ENCODE data around the gene CARM1.
"Not testable (repeated sequence)": the region's sequence is repeated elsewhere in the genome, so short reads cannot be mapped to it uniquely, and the experiment has no call there.

The CARM1 gene

DNA sequence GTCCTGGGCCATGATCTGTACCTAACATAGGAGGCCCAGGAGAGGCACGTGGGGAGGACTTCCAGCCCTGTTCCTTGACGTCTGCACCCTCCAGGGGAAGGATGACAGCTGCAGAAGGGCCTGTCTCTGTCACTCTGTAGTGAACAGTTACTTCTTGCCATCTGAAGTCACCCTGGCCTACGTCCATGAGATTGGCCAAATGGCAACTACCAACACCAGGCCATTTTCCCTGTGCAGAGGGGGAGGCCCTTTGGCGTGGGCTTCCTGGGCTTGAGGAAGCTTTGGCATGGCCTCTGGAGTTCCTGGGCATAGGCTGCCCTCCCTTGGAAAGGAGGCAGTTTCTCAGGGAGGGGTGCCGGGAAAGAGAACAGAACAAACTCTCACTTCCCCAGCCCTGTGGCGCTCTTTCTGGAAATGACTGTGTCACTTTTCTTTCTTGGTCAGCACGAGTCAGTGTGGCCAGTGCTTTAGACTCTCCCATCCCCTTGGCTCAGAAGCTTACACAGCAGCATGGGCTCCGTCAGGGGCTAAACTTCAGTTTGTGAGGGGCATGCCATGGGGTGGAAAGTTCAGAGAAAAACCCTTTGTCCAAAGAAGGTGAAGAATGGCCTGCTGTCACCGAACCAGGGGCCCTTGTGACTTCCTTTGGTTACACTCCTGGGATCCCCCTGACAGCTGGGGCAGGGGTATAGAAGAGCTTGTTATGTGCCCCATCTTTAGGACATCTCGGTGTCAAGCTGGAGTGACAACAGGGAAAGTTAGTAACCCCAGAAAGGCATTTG lies 5.3 kb downstream of the CARM1 start:
- DNase-seq, result no peak

DNA sequence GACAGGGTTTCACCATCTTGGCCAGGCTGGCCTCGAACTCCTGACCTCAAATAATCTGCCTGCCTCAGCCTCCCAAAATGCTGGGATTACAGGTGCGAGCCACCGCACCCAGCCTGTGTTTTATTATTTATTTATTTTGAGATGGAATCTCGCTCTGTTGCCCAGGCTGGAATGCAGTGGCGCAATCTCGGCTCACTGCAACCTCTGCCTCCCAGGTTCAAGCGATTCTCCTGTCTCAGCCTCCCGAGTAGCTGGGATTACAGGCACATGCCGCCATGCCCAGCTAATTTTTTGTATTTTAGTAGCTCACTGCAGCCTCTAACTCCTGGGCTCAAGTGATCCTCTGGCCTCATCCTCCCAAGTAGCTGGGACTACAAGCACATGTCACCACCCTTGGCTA lies 6.3 kb downstream of the CARM1 start:
- not testable (repeated sequence) for DNase-seq

- no peak for DNase-seq
Observed at GRCh38 chr19:10878253-10878652, 6.9 kb downstream of the CARM1 start.

- DNase-seq, result no peak
Observed at GRCh38 chr19:10881403-10882107, 10.2 kb downstream of the CARM1 start.

DNA sequence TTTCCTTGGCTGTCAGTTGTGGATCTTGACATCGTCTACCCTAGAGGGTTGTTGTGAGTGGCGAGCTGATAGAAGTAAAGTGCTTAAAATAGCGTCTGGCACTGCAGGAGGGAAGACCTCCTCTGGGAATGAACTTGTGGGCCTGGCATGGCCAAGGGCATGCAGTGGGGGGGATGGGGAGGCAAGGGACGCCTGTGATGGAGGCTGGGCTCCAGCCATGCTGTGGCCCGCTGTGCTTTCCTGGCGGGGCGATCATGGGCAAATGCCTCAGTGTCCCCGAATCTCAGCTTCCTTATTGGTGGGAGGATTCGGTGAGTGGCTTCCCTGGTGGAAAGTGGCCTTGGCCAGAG lies 10.7 kb downstream of the CARM1 start:
- no peak for DNase-seq

DNA sequence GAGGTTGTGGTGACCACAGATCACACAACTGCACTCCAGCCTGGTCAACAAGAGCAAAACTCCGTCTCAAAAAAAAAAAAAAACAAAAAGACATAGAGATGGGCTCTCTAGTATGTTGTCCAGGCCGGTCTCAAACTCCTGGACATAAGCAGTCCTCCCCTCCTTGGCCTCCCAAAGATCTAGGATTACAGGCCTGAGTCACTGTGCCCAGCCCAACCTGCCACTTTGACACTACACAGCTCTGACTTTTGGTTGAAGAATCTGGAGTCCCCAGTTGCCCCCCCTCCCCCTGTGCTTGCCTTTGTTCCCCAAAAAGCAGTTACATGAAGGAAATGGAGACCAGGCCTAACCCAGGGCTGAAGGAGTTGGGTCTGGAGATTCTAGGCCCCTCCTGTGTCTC lies 12.9 kb downstream of the CARM1 start:
- no peak for DNase-seq

GRCh38 chr19:10885201-10886169 lies 14.1 kb downstream of the CARM1 start:
- DNase-seq, result no peak

DNA sequence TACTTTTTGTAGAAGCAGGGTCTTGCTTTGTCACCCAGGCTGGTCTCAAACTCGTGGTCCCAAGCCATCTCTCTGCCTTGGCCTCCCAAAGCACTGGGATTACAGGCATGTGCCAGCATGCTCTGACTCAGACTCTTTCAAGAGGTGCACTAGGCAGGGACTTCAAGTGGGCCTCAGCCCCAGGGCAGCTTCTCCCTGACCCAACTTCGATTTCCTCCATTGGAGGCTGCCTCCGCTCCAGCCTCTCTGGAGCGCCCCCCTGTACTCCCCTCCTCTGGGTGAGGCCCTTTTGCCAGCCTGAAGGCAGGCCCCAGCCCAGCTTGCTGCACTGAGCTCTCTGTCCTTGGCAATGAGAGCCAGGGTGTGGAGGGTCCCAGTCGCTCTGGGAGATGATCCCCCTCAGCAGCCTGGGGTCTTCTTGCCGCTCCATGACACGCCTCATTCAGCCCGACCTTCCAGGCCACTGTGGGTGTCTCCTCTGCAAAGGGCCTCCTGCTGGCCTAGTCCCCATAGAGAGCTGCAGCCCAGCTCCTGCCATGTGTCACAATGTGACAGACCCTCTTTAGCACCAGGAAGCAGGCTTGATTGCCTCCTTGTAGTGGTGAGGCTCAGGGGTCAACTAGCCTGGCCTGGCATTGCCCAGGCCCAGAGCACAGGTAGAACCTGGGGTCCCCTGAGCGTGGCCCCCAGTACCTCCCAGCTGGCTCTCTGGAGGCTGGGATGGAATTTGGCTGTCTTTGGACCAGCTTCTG lies 16.4 kb downstream of the CARM1 start:
- no peak for DNase-seq

DNA sequence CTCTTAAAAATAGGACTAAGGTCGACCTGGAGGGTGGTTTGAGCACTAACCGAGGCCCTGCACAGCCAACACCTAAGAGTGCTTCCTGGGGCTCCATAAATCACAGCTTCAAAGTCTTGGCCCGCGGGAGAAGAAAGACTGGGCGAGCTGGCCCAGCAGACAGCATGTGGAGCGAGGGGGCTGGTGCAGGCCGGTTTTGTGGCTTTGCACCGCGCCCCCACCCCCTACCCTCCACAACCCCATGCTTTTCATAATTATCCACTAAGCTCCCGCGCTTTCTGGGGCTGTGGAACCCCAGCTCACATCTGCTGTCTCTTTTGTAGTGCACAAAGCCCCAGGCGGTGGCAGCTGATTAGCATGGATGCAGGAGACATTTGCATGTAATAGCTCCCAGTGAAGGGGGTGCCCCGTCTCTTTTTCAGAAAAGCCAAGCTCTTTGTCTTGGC lies 17.1 kb downstream of the CARM1 start:
- no peak for DNase-seq

DNA sequence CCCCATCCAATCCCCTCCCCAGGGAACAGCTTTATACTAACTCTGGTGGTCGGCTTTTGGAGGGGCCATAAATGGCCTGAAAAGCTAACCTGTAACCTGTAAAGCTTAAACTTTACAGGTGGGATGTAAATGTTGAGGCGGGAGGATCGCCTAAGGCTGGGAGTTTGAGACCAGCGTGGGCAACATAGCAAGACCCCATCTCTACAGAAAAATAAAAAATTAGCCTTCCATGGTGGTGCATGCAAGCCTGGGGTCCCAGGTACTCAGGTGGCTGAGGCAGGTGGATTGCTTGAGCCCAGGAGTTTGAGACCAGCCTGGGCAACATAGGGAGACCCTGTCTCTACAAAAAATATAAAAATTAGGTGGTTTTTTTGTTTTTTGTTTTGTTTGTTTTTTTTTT lies 18.5 kb downstream of the CARM1 start:
- no peak for DNase-seq

- DNase-seq, result no peak
Observed at GRCh38 chr19:10891405-10892086, 20.2 kb downstream of the CARM1 start.

GRCh38 chr19:10892256-10892655 lies 20.9 kb downstream of the CARM1 start:
- no peak for DNase-seq

GRCh38 chr19:10894911-10895213 lies 23.5 kb downstream of the CARM1 start:
- no peak for DNase-seq

GRCh38 chr19:10895363-10895762 lies 24.0 kb downstream of the CARM1 start:
- no peak for DNase-seq

DNA sequence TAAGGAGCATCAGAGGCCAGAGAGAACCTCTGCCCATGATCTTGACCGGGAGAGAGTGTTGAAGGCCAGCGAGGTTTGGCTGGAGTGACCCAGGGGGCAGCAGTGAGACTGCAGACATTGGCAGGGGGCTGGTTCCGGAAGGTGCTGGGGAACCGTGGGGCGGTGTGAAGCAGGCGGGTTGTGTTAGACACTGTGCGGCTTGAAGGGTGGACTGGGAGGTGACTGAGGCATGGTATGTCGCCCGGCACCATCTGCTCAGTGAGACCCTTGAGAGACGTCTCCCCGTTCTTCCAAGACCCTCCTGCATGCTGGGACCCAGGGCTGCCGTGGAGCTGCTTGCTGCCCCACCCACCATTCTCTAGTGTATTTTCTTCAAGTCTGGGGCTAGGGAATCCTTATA lies 24.6 kb downstream of the CARM1 start:
- DNase-seq, result no peak

DNA sequence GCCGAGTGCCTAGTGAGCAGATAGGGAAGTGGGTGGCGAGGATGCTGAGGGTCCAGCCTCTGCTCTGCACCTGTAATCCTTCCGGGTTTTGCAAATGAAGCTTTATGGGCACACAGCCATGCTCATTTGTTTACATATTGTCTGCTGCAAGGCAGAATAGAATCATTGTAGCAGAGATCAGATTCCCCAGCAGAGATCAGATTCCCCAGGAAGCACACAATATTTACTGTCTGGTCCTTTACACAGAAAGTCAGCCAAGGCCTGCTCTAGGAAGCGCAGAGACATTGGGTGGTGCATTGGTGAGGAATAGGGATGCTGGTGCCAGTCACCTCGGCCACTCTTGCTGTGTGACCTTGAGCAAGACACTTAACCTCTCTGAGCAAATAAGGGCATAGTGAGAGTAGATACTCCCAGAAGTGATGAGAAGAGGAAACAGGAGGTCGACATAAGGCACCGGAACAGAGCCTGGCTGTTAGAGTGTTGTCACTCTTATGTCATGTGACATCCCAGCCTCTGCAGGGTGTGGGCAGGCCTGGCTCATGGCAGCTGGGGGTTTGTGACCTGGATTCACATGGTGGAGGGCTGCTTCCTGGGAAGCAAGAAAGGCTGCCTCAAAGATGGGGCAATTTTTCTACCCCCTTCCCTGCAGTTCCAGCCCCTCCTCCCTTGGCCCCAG lies 25.6 kb downstream of the CARM1 start:
- no peak for DNase-seq

GRCh38 chr19:10898633-10899032 lies 27.3 kb downstream of the CARM1 start:
- no peak for DNase-seq

DNA sequence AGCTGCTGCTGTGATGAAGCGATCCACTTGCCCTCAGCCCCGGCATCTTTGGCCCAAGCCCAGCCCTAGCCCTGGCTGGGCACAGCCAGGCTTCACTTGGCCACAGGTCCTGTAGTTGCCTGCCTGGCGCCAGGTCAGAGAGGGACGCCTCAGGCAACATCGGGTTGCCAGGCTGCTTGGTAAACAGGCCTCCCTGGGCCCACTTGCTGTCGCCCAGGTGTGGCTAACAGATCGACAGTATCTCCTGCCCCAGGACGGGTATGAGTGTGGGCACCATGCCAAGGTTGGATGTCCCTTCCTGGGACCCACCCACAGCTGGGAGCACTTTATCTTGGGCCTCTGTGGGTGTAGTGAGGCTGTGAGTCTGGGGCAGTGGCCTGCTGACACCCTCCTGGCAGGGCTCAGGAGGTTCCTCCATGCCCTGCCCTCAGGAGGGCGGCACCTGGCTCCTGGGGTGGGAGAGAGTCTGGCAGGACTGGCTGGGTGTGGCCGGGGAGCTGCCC lies 27.8 kb downstream of the CARM1 start:
- DNase-seq, result no peak

GRCh38 chr19:10907925-10908324 lies 36.6 kb downstream of the CARM1 start:
- DNase-seq, result no peak

DNA sequence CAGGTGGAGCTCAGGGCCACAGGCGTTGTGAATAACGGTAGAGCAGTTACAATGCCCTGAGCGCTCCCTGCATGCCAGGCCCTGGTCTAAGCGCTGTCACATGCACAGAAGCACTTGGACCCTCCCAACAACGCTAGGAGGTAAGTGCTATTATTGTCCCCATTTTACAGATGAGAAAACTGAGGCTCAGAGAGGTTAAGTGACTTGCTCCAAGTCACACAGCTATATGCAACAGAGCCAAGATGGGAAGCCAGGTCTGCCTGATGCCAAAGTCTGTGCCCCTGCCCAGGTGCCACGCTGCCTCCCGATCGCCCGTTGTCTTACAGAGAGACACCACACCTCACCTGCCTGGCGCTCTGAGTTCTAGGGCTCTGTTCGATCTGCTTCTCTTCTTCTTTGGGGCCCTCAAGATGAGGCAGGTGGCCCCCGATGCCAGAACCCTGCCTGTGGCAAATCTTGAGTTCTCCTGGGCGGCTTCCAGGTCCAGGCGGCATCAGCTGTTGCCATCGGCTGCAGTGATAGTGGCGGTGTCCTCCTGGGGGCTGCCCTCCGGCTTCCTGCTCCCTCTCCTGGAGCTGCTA lies 37.1 kb downstream of the CARM1 start:
- no peak for DNase-seq

Measured in stimulated activated naive CD4-positive, alpha-beta T cell (primary cell).